Effector CD8-positive, alpha-beta T cell (primary cell): ENCODE data around the gene IGFBPL1.
"Not testable (repeated sequence)": the region's sequence is repeated elsewhere in the genome, so short reads cannot be mapped to it uniquely, and the experiment has no call there.

ENCODE experiments used
- DNase-seq: peaks from one replicate; lab custom pipeline; 2025; lab: John Stamatoyannopoulos, UW

Gene IGFBPL1

GRCh38 chr9:38380230-38380871 lies 43.9 kb downstream of the IGFBPL1 start:
- DNase-seq, result no peak

GRCh38 chr9:38377336-38378083 lies 46.7 kb downstream of the IGFBPL1 start:
- DNase-seq, result not testable (repeated sequence)

- DNase-seq, result no peak
These were observed 48.1 kb downstream of the IGFBPL1 start for GRCh38 chr9:38376021-38376670.

GRCh38 chr9:38375572-38375963 lies 48.7 kb downstream of the IGFBPL1 start:
- no peak for DNase-seq

- no peak for DNase-seq
These were observed 49.2 kb downstream of the IGFBPL1 start for GRCh38 chr9:38374847-38375571.

- no peak for DNase-seq
These were observed 50.6 kb downstream of the IGFBPL1 start for GRCh38 chr9:38373679-38374078.

GRCh38 chr9:38372762-38373619 lies 51.3 kb downstream of the IGFBPL1 start:
- no peak for DNase-seq

GRCh38 chr9:38371495-38371894 lies 52.8 kb downstream of the IGFBPL1 start:
- DNase-seq, result no peak

GRCh38 chr9:38370176-38370575 lies 54.1 kb downstream of the IGFBPL1 start:
- no peak for DNase-seq

GRCh38 chr9:38368731-38369130 lies 55.5 kb downstream of the IGFBPL1 start:
- no peak for DNase-seq

GRCh38 chr9:38367898-38368297 lies 56.4 kb downstream of the IGFBPL1 start:
- DNase-seq, result no peak

GRCh38 chr9:38363589-38363925 lies 60.7 kb downstream of the IGFBPL1 start:
- no peak for DNase-seq

- DNase-seq, result no peak
These were observed 61.2 kb downstream of the IGFBPL1 start for GRCh38 chr9:38362852-38363588.

- no peak for DNase-seq
These were observed 62.8 kb downstream of the IGFBPL1 start for GRCh38 chr9:38361473-38361850.

- no peak for DNase-seq
These were observed 63.3 kb downstream of the IGFBPL1 start for GRCh38 chr9:38360839-38361472.

- no peak for DNase-seq
These were observed 64.4 kb downstream of the IGFBPL1 start for GRCh38 chr9:38359689-38360385.

- no peak for DNase-seq
These were observed 65.0 kb downstream of the IGFBPL1 start for GRCh38 chr9:38359297-38359653.

- no peak for DNase-seq
These were observed 65.6 kb downstream of the IGFBPL1 start for GRCh38 chr9:38358390-38359296.
